Measurements from ENCODE around the gene SYNPR. TPM values are rescaled to one million over a fixed set of nuclear protein-coding genes. Genes with fewer than 3 reads are reported as not detected.

SYNPR gene
- total and polyA plus RNA-seq, 2 donors from 2014 or later = not detected

- DNase-seq (peak in 2 of 5 donors; percentile 46 to 48), FAIRE-seq (no peak)
- no peaks in the 10 kb centered on the region for H3K36me3 ChIP-seq (ENCODE audit: control insufficient read depth in 2 of 3, insufficient read depth in 3 of 3, low read length in 3 of 3)
- H3K4me3 ChIP-seq (ENCODE audit: low read length in 3 of 3) = no peak overlapping the region
- intact Hi-C loops (cut with DNase I) = no loop called here
- H3K4me1 ChIP-seq (ENCODE audit: control insufficient read depth in 2 of 3, insufficient read depth in 2 of 3, low read depth in 1 of 3, low read length in 3 of 3) = no peaks in the 10 kb centered on the region
- no peak overlapping the region for H3K27ac ChIP-seq (ENCODE audit: low read depth in 2 of 2, low read length in 2 of 2)
- no peak for TF ChIP-seq CTCF (IDR thresholded peaks at IDR 0.05; ENCODE audit: borderline replicate concordance, extremely low read depth, insufficient read depth)
- H3K9ac ChIP-seq (ENCODE audit: low read length in 3 of 3) = no peak overlapping the region
- no peaks in the 10 kb centered on the region for H3K9me3 ChIP-seq (ENCODE audit: control insufficient read depth in 2 of 3, insufficient read depth in 1 of 3, low read length in 3 of 3)
- no peaks in the 10 kb centered on the region for H3K27me3 ChIP-seq (ENCODE audit: control insufficient read depth, insufficient read depth, low read length)
Measured at GRCh38 chr3:63576846-63577245, 298.7 kb downstream of the SYNPR start.

GRCh38 chr3:63578858-63579257, 300.8 kb downstream of the SYNPR start:
- H3K4me1 ChIP-seq (ENCODE audit: control insufficient read depth in 2 of 3, insufficient read depth in 2 of 3, low read depth in 1 of 3, low read length in 3 of 3) = no peaks in the 10 kb centered on the region
- DNase-seq (no peak), FAIRE-seq (no peak)
- intact Hi-C loops (cut with DNase I) = no loop called here
- H3K27ac ChIP-seq (ENCODE audit: low read depth in 2 of 2, low read length in 2 of 2) = no peak overlapping the region
- TF ChIP-seq CTCF (IDR thresholded peaks at IDR 0.05; ENCODE audit: borderline replicate concordance, extremely low read depth, insufficient read depth) = no peak
- H3K9ac ChIP-seq (ENCODE audit: low read length in 3 of 3) = no peak overlapping the region
- no peaks in the 10 kb centered on the region for H3K9me3 ChIP-seq (ENCODE audit: control insufficient read depth in 2 of 3, insufficient read depth in 1 of 3, low read length in 3 of 3)
- H3K36me3 ChIP-seq (ENCODE audit: control insufficient read depth in 2 of 3, insufficient read depth in 3 of 3, low read length in 3 of 3) = no peaks in the 10 kb centered on the region
- H3K4me3 ChIP-seq (ENCODE audit: low read length in 3 of 3) = no peak overlapping the region
- no peaks in the 10 kb centered on the region for H3K27me3 ChIP-seq (ENCODE audit: control insufficient read depth, insufficient read depth, low read length)

GRCh38 chr3:63580151-63580550, 302.0 kb downstream of the SYNPR start:
- no peak overlapping the region for H3K9ac ChIP-seq (ENCODE audit: low read length in 3 of 3)
- H3K36me3 ChIP-seq (ENCODE audit: control insufficient read depth in 2 of 3, insufficient read depth in 3 of 3, low read length in 3 of 3) = no peaks in the 10 kb centered on the region
- no peaks in the 10 kb centered on the region for H3K9me3 ChIP-seq (ENCODE audit: control insufficient read depth in 2 of 3, insufficient read depth in 1 of 3, low read length in 3 of 3)
- H3K27me3 ChIP-seq (ENCODE audit: control insufficient read depth, insufficient read depth, low read length) = no peaks in the 10 kb centered on the region
- no peak for TF ChIP-seq CTCF (IDR thresholded peaks at IDR 0.05; ENCODE audit: borderline replicate concordance, extremely low read depth, insufficient read depth)
- intact Hi-C loops (cut with DNase I) = no loop called here
- H3K27ac ChIP-seq (ENCODE audit: low read depth in 2 of 2, low read length in 2 of 2) = no peak overlapping the region
- DNase-seq (no peak), FAIRE-seq (no peak)
- H3K4me1 ChIP-seq (ENCODE audit: control insufficient read depth in 2 of 3, insufficient read depth in 2 of 3, low read depth in 1 of 3, low read length in 3 of 3) = no peaks in the 10 kb centered on the region
- H3K4me3 ChIP-seq (ENCODE audit: low read length in 3 of 3) = no peak overlapping the region

- Histone ChIP-seq H3K27ac (ENCODE audit: low read depth in 2 of 2, low read length in 2 of 2) (no peak overlapping the region), H3K4me1 (ENCODE audit: control insufficient read depth in 2 of 3, insufficient read depth in 2 of 3, low read depth in 1 of 3, low read length in 3 of 3) (no peaks in the 10 kb centered on the region), H3K36me3 (ENCODE audit: control insufficient read depth in 2 of 3, insufficient read depth in 3 of 3, low read length in 3 of 3) (no peaks in the 10 kb centered on the region), H3K27me3 (ENCODE audit: control insufficient read depth, insufficient read depth, low read length) (no peaks in the 10 kb centered on the region), H3K9me3 (ENCODE audit: control insufficient read depth in 2 of 3, insufficient read depth in 1 of 3, low read length in 3 of 3) (no peaks in the 10 kb centered on the region), H3K4me3 (ENCODE audit: low read length in 3 of 3) (no peak overlapping the region), H3K9ac (ENCODE audit: low read length in 3 of 3) (no peak overlapping the region)
- no peak for FAIRE-seq
- intact Hi-C loops (cut with DNase I) = no loop called here
- no peak for TF ChIP-seq CTCF (IDR thresholded peaks at IDR 0.05; ENCODE audit: borderline replicate concordance, extremely low read depth, insufficient read depth)
- DNase-seq = no peak
Measured at GRCh38 chr3:63582943-63583500, 304.9 kb downstream of the SYNPR start.

All from kidney (tissue), 14 donors.